Fibroblast of lung (primary cell): Measurements from ENCODE around the gene PSME4.

Experiments used
- EZH2 ChIP-seq: IDR thresholded peaks from 2 replicates; pipeline ENCODE4 v1.5.1; 2012; ENCODE audit warnings: low read length, control low read depth, mild to moderate bottlenecking; ENCODE audit errors: missing control alignments
- TF ChIP-seq, protein P1 (sequence below), 2 donors: IDR thresholded peaks in 1 of 2; conservative IDR thresholded peaks in 1 of 2; 1 replicate in 1 of 2; 2 replicates in 1 of 2; pipeline ENCODE4 v1.5.1; 2011 to 2012; ENCODE audit warnings: low read length in 2 of 2, control low read depth in 1 of 2, inconsistent platforms in 1 of 2, low read depth in 1 of 2, mild to moderate bottlenecking in 1 of 2

DNA sequence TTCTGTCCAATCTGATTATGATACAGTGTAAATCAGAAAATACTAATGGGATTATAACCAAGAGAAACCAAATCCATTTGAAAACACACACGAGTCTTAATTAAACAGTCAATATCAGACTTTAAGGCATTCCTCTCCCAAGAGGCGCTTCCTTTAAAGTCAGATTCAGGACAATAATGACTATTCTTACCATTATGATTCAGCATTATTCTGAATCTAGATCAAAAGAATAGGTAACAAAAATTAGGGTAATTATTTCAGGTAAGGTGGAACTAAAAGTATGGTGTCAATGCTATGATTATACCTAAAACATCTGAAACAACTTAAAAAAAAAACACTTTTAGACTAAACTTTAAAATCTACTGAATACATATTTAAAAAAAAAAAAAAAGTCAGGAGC lies 12.3 kb downstream of the PSME4 start:
- TF ChIP-seq, protein P1, sequence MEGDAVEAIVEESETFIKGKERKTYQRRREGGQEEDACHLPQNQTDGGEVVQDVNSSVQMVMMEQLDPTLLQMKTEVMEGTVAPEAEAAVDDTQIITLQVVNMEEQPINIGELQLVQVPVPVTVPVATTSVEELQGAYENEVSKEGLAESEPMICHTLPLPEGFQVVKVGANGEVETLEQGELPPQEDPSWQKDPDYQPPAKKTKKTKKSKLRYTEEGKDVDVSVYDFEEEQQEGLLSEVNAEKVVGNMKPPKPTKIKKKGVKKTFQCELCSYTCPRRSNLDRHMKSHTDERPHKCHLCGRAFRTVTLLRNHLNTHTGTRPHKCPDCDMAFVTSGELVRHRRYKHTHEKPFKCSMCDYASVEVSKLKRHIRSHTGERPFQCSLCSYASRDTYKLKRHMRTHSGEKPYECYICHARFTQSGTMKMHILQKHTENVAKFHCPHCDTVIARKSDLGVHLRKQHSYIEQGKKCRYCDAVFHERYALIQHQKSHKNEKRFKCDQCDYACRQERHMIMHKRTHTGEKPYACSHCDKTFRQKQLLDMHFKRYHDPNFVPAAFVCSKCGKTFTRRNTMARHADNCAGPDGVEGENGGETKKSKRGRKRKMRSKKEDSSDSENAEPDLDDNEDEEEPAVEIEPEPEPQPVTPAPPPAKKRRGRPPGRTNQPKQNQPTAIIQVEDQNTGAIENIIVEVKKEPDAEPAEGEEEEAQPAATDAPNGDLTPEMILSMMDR (conservative IDR thresholded peaks at IDR 0.05 in 1 of 2, IDR thresholded peaks at IDR 0.05 in 1 of 2; ENCODE audit: low read depth in 1 of 2, low read length in 2 of 2), result no peak
- TF ChIP-seq EZH2, result no peak
